GM12878 (cell line): ENCODE results near the gene TUBB3. TPM values are rescaled to one million over a fixed set of nuclear protein-coding genes. Genes with fewer than 3 reads are reported as not detected.

Experiments
- ATAC-seq: fragments of 200-7000 bp; cut with Tn5 transposase; 3 replicates; pipeline ENCODE4 v1.9.1; 2020; ENCODE audit warnings: mild to moderate bottlenecking, moderate library complexity
- BruUV-seq: library from RNA; stranded (reverse); fragments of 400-500 nt; replicated peaks from 2 replicates; lab custom pipeline; 2021; lab: Mats Ljungman, UMichigan
- CTCF ChIA-PET: fragments of 300-600 bp; sonication (Branson Sonifier 250); formaldehyde crosslinking; extraction: SDS; loops from one replicate; lab custom pipeline; 2021; ENCODE audit warnings: inconsistent platforms; lab: Yijun Ruan, JAX
- POLR2A ChIA-PET: fragments of 350-600 bp; formaldehyde crosslinking; extraction: SDS; loops from one replicate; lab custom pipeline; 2021; ENCODE audit warnings: inconsistent platforms; lab: Charles Lee
- RAD21 ChIA-PET: fragments of 300-600 bp; sonication (Branson Sonifier 250); formaldehyde crosslinking; loops from one replicate; lab custom pipeline; 2023; ENCODE audit warnings: antibody characterized with exemption; ENCODE audit not compliant: unreplicated experiment; lab: Charles Lee
- SMC1A ChIA-PET: fragments of 300-600 bp; sonication (Branson Sonifier 250); formaldehyde crosslinking; loops from one replicate; lab custom pipeline; 2023; ENCODE audit not compliant: unreplicated experiment, uncharacterized antibody; lab: Charles Lee
- DNase-seq: peaks from one replicate; pipeline ENCODE4 v3.0.0-alpha.2; 2011; ENCODE audit warnings: low read depth, low spot score
- FAIRE-seq: peaks from 3 replicates; lab custom pipeline; 2011; peaks lifted over from hg19 to GRCh38; lab: Jason Lieb, UNC
- H2AFZ ChIP-seq: 2 replicates; pipeline ENCODE4 v1.6.0; 2011; ENCODE audit warnings: low read depth, low read length, control low read depth; ENCODE audit not compliant: control insufficient read depth
- H3K27ac ChIP-seq: 2 replicates; pipeline ENCODE4 v1.5.1; 2011; ENCODE audit warnings: control low read depth; ENCODE audit not compliant: control insufficient read depth, insufficient read depth
- H3K27me3 ChIP-seq, 2 experiments: replicated peaks in 1 of 2; 2 replicates each; pipeline versions ENCODE4 v1.6.0 to v1.6.1; 2011; ENCODE audit warnings: low read length in 1 of 2; ENCODE audit not compliant: control insufficient read depth in 2 of 2, insufficient read depth in 2 of 2
- H3K36me3 ChIP-seq, 2 experiments: 2 replicates each; pipeline ENCODE4 v1.5.1; 2011; ENCODE audit warnings: low read length in 1 of 2; ENCODE audit not compliant: control insufficient read depth in 2 of 2, insufficient read depth in 2 of 2
- H3K4me1 ChIP-seq: 2 replicates; pipeline ENCODE4 v1.6.1; 2011; ENCODE audit warnings: mild to moderate bottlenecking, low read length, moderate library complexity, mixed read lengths; ENCODE audit not compliant: control insufficient read depth, insufficient read depth
- H3K4me2 ChIP-seq: 2 replicates; pipeline ENCODE4 v1.6.0; 2011; ENCODE audit warnings: control low read depth; ENCODE audit not compliant: control insufficient read depth, insufficient read depth
- H3K4me3 ChIP-seq: fragments of 200-600 bp; sonication (generic); 2 replicates; pipeline ENCODE4 v1.5.1; 2016
- H3K79me2 ChIP-seq: 2 replicates; pipeline ENCODE4 v1.6.0; 2011; ENCODE audit warnings: low read length; ENCODE audit not compliant: control insufficient read depth, insufficient read depth
- H3K9ac ChIP-seq: 2 replicates; pipeline ENCODE4 v1.8.0; 2011; ENCODE audit warnings: low read length, control low read depth, mixed read lengths; ENCODE audit not compliant: control insufficient read depth, insufficient read depth
- H3K9me3 ChIP-seq: replicated peaks from 3 replicates; pipeline ENCODE4 v1.5.1; 2011; ENCODE audit warnings: mild to moderate bottlenecking, low read length; ENCODE audit not compliant: control insufficient read depth, insufficient read depth
- H4K20me1 ChIP-seq: 2 replicates; pipeline ENCODE4 v1.6.0; 2011; ENCODE audit not compliant: control insufficient read depth, insufficient read depth
- BACH1 ChIP-seq: fragments of 450-650 bp; IDR thresholded peaks from 2 replicates; pipeline ENCODE4 v1.6.1; 2017; ENCODE audit warnings: mild to moderate bottlenecking, borderline replicate concordance
- BMI1 ChIP-seq: fragments of 450-650 bp; IDR thresholded peaks from 2 replicates; pipeline ENCODE4 v1.6.1; 2016; ENCODE audit warnings: mild to moderate bottlenecking, moderate library complexity, borderline replicate concordance
- CREB1 ChIP-seq: IDR thresholded peaks from 2 replicates; pipeline ENCODE4 v1.6.1; 2012; ENCODE audit warnings: low read depth, mild to moderate bottlenecking, inconsistent platforms
- CUX1 ChIP-seq: IDR thresholded peaks from 2 replicates; pipeline ENCODE4 v1.6.1; 2012; ENCODE audit warnings: improper control_type of control experiment, low read depth, low read length; ENCODE audit not compliant: insufficient replicate concordance
- EGR1 ChIP-seq, 2 experiments: IDR thresholded peaks; 1 replicate in 1 of 2; 2 replicates in 1 of 2; pipeline ENCODE4 v1.6.1; 2011 to 2012; ENCODE audit warnings: low read depth in 2 of 2, low read length in 2 of 2, borderline replicate concordance in 1 of 2, mild to moderate bottlenecking in 1 of 2, moderate library complexity in 1 of 2
- IKZF1 ChIP-seq: fragments of 450-650 bp; conservative IDR thresholded peaks from 2 replicates; pipeline ENCODE4 v1.6.1; 2017; ENCODE audit warnings: antibody characterized with exemption, mild to moderate bottlenecking
- KLF5 ChIP-seq: fragments of 450-650 bp; IDR thresholded peaks from 2 replicates; pipeline ENCODE4 v1.6.1; 2014; ENCODE audit warnings: mild to moderate bottlenecking; ENCODE audit not compliant: partially characterized antibody
- MYC ChIP-seq: IDR thresholded peaks from 2 replicates; pipeline ENCODE4 v1.6.1; 2011; ENCODE audit warnings: mild to moderate bottlenecking, low read length, moderate library complexity, inconsistent platforms; ENCODE audit not compliant: insufficient read depth, insufficient replicate concordance, insufficient read length, severe bottlenecking
- RAD51 ChIP-seq: fragments of 450-650 bp; IDR thresholded peaks from 2 replicates; pipeline ENCODE4 v1.6.1; 2016; ENCODE audit warnings: moderate library complexity, mild to moderate bottlenecking, inconsistent platforms
- SMAD5 ChIP-seq: IDR thresholded peaks from 2 replicates; pipeline ENCODE4 v1.6.1; 2016; ENCODE audit warnings: antibody characterized with exemption, low read depth
- SMC3 ChIP-seq: IDR thresholded peaks from 2 replicates; pipeline ENCODE4 v1.6.1; 2011; ENCODE audit warnings: low read length, improper control_type of control experiment, borderline replicate concordance
- SUPT20H ChIP-seq: IDR thresholded peaks from 2 replicates; pipeline ENCODE4 v1.6.1; 2011; ENCODE audit warnings: low read depth, mild to moderate bottlenecking, low read length, moderate library complexity, borderline replicate concordance; ENCODE audit not compliant: control insufficient read depth
- ZNF217 ChIP-seq: fragments of 450-650 bp; IDR thresholded peaks from 2 replicates; pipeline ENCODE4 v1.6.1; 2017; ENCODE audit warnings: antibody characterized with exemption, mild to moderate bottlenecking
- WGBS: methylation state at CpG from one replicate; pipeline ENCODE4 v1.1.6; 2016; ENCODE audit warnings: low lambda C conversion rate; ENCODE audit not compliant: insufficient replicate concordance, insufficient coverage; ENCODE audit errors: missing lambda C conversion rate; 5-methylcytosine and 5-hydroxymethylcytosine counted together
- in situ Hi-C: fragments of 300-500 bp; cut with MboI; formaldehyde crosslinking; loops from 9 replicates; pipeline ENCODE4 v1.14.3; 2018; ENCODE audit warnings: mixed read lengths
- intact Hi-C: fragments of 100-400 bp; cut with micrococcal nuclease; formaldehyde crosslinking; loops from one replicate; pipeline ENCODE4 v1.14.2; 2022; ENCODE audit not compliant: unreplicated experiment
- polyA plus RNA-seq, 11 experiments: library from polyadenylated mRNA; depleted of rRNA in 4 of 11; unstranded in 6 of 11; stranded (reverse) in 5 of 11; fragments of >200 nt; fragmentation: Nextera tagmentation in 4 of 11; fragmentation: Illumina TruSeq in 1 of 11; extraction: Ambion mirVana in 4 of 11; extraction: Trizol in 1 of 11; gene quantifications; 1 replicate in 1 of 11; 2 replicates in 10 of 11; pipeline versions ENCODE4 v1.2.1 to v1.2.3, GENCODE V29; 2011 to 2016; ENCODE audit warnings: inconsistent platforms in 2 of 11, missing spikeins in 2 of 11, low read depth in 1 of 11
- total RNA-seq, 4 experiments: library from RNA; depleted of rRNA in 3 of 4; stranded (reverse); fragments of >200 nt in 3 of 4; fragmentation: Illumina TruSeq in 1 of 4; extraction: Trizol in 1 of 4; gene quantifications; 2 replicates each; pipeline versions ENCODE4 v1.2.1 to v1.2.3, GENCODE V29; 2013 to 2021

Gene TUBB3
- total and polyA plus RNA-seq, 10 of the 15 experiments (the other 5 are each of a cell fraction or from before 2014, with no cell fraction given), result 0.09 to 2.5 (median 0.58) TPM; not detected in 1

GRCh38 chr16:89961920-89962319 is 38.8 kb downstream of the TUBB3 start:
- H3K9ac ChIP-seq, result no peak overlapping the region
- POLR2A ChIA-PET, result no interaction called here
- no peaks in the 10 kb centered on the region for H3K4me1 ChIP-seq
- H3K9me3 ChIP-seq, result no peaks in the 10 kb centered on the region
- BruUV-seq, result no TSS peak
- WGBS, result 97% methylated on average over 18 of the region's 23 CpGs
- SMC1A ChIA-PET, result no interaction called here
- DNase-seq (no peak), ATAC-seq (no peak), FAIRE-seq (no peak)
- RAD21 ChIA-PET, result no interaction called here
- no peak overlapping the region for H2AFZ ChIP-seq
- no peak overlapping the region for H3K27ac ChIP-seq
- H4K20me1 ChIP-seq, result no peaks in the 10 kb centered on the region
- H3K27me3 ChIP-seq, result no peaks in the 10 kb centered on the region
- no peaks in the 10 kb centered on the region for H3K79me2 ChIP-seq
- no peak overlapping the region for H3K4me3 ChIP-seq
- no peak overlapping the region for H3K4me2 ChIP-seq
- TF ChIP-seq MYC, result no peak
- no peak for TF ChIP-seq EGR1 (IDR thresholded peaks at IDR 0.05; ENCODE audit: borderline replicate concordance in 1 of 2, low read depth in 2 of 2, low read length in 2 of 2)
- TF ChIP-seq CREB1, result no peak
- no peak for TF ChIP-seq SMAD5
- TF ChIP-seq KLF5, result no peak
- TF ChIP-seq CUX1, result no peak
- no peak for TF ChIP-seq SMC3
- TF ChIP-seq ZNF217, result no peak
- no peak for TF ChIP-seq BACH1
- TF ChIP-seq SUPT20H, result no peak
- no peak for TF ChIP-seq RAD51
- TF ChIP-seq BMI1, result no peak
- TF ChIP-seq IKZF1, result no peak
- TF ChIP-seq, all 136 proteins: peak for 0
- intact Hi-C loops (no loop called here), in situ Hi-C loops (no loop called here)
- H3K36me3 ChIP-seq, result peaks cover 0 to 5% of the 10 kb centered on the region in 2 experiments
- CTCF ChIA-PET, result no interaction called here
